MM.1S (cell line): Measurements from ENCODE around the gene KDSR.

ENCODE experiments used
- EZH2 ChIP-seq: fragments of 300-600 bp; sonication (generic); optimal IDR thresholded peaks from 2 replicates; pipeline ENCODE3; 2017; ENCODE audit warnings: low read depth, mild to moderate bottlenecking, antibody characterized with exemption, low read length, mixed read lengths
- TF ChIP-seq, protein P1 (sequence below): fragments of 300-600 bp; sonication (generic); IDR thresholded peaks from 2 replicates; pipeline ENCODE4 v1.5.1; 2016; ENCODE audit warnings: antibody characterized with exemption, low read length, mixed read lengths

DNA sequence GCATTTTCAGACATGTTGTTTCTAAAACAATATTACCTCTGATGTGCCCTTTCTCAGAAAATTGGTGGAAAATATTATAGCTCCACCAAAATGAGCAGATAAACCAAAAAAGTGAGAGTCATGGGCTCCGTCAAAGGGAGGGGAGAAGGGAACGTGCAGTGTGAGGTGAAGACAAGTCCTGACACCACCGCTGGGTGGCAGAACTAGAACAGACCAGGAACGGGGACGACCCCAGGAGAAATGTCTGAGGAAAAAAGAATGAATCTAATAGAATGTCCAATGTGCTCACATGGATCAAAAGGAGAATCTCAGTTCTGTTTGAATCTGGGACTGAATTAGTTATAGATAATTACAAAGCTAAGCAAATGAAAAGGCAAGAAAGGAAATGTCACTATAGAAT, 24.8 kb downstream of the KDSR start:
- TF ChIP-seq, protein P1, sequence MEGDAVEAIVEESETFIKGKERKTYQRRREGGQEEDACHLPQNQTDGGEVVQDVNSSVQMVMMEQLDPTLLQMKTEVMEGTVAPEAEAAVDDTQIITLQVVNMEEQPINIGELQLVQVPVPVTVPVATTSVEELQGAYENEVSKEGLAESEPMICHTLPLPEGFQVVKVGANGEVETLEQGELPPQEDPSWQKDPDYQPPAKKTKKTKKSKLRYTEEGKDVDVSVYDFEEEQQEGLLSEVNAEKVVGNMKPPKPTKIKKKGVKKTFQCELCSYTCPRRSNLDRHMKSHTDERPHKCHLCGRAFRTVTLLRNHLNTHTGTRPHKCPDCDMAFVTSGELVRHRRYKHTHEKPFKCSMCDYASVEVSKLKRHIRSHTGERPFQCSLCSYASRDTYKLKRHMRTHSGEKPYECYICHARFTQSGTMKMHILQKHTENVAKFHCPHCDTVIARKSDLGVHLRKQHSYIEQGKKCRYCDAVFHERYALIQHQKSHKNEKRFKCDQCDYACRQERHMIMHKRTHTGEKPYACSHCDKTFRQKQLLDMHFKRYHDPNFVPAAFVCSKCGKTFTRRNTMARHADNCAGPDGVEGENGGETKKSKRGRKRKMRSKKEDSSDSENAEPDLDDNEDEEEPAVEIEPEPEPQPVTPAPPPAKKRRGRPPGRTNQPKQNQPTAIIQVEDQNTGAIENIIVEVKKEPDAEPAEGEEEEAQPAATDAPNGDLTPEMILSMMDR, result peak; percentile 29
- TF ChIP-seq EZH2, result no peak
